H1 (cell line): Measurements from ENCODE around the gene IFT81. TPM values are rescaled to one million over a fixed set of nuclear protein-coding genes. Genes with fewer than 3 reads are reported as not detected.

ENCODE experiments used
- ASH2L ChIP-seq: fragments of 200-600, 300-600 bp; sonication (generic); IDR thresholded peaks from one replicate; pipeline ENCODE4 v1.7.1; 2017; ENCODE audit warnings: low read length
- SRF ChIP-seq: IDR thresholded peaks from 2 replicates; pipeline ENCODE4 v1.6.1; 2011; ENCODE audit warnings: mild to moderate bottlenecking, low read depth, low read length, moderate library complexity
- polyA plus RNA-seq, 7 experiments: library from polyadenylated mRNA; depleted of rRNA in 3 of 7; stranded (reverse) in 5 of 7; unstranded in 2 of 7; fragments of >200 nt in 5 of 7; fragments of 200-250 nt in 2 of 7; gene quantifications; 1 replicate in 5 of 7; 2 replicates in 1 of 7; 4 replicates in 1 of 7; pipeline versions ENCODE4 v1.2.1 to v1.2.3, GENCODE V29; 2011 to 2013; ENCODE audit warnings: missing spikeins in 2 of 7, mixed read lengths in 2 of 7
- total RNA-seq: library from RNA; stranded (reverse); fragmentation: NEBNext Ultra II Directional; extraction: Animal tissue kit (Norgen Biotek cat#: 25700); gene quantifications from 2 replicates; pipeline ENCODE4 v1.2.1, GENCODE V29; 2021
- TF ChIP-seq, protein P1 (sequence below): IDR thresholded peaks from 2 replicates; pipeline ENCODE4 v1.6.1; 2012; ENCODE audit warnings: low read length, inconsistent platforms

The IFT81 gene
- total and polyA plus RNA-seq, 2 of the 8 experiments (the other 6 are each of a cell fraction or from before 2014, with no cell fraction given), result 4.1 to 14.5 TPM

DNA sequence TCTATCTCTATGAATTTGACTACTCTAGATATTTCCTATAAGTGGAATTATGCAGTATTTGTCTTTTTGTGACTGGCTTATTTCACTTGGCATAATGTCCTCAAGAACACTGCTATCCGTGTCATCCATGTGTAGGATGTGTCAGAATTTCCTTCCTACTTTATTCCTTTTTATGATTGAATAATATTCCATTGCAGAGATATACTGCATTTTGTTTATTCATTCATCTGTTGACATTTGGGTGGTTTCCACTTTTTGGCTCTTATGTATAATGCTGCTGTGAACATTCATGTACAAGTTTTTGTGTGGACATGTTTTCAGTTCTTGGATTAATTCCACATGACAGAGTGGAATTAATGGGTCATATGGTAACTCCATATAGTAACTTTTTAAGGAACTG, 111.2 kb downstream of the IFT81 start (continued):
- TF ChIP-seq, protein P1, sequence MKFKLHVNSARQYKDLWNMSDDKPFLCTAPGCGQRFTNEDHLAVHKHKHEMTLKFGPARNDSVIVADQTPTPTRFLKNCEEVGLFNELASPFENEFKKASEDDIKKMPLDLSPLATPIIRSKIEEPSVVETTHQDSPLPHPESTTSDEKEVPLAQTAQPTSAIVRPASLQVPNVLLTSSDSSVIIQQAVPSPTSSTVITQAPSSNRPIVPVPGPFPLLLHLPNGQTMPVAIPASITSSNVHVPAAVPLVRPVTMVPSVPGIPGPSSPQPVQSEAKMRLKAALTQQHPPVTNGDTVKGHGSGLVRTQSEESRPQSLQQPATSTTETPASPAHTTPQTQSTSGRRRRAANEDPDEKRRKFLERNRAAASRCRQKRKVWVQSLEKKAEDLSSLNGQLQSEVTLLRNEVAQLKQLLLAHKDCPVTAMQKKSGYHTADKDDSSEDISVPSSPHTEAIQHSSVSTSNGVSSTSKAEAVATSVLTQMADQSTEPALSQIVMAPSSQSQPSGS, result no peak
- TF ChIP-seq ASH2L (no peak), SRF (no peak)
